GM18867 (cell line): ENCODE measurements around the gene PDZD2.
A peak's percentile ranks its signal among the peaks of the same experiment; 100 is the strongest.
"Not testable (repeated sequence)": the region's sequence is repeated elsewhere in the genome, so short reads cannot be mapped to it uniquely, and the experiment has no call there.

Experiments
- ATAC-seq: cut with Tn5 transposase; IDR thresholded peaks from one replicate; pipeline ENCODE4 v1.9.1; 2021; ENCODE audit warnings: mild to moderate bottlenecking, moderate library complexity; ENCODE audit not compliant: unreplicated experiment

PDZD2 gene

GRCh38 chr5:31993165-31993961 is 354.4 kb downstream of the PDZD2 start:
- ATAC-seq = no peak

GRCh38 chr5:31995006-31995405 is 356.1 kb downstream of the PDZD2 start:
- ATAC-seq = peak; percentile 79

- ATAC-seq = no peak
Measured at GRCh38 chr5:31995714-31996113, 356.8 kb downstream of the PDZD2 start.

GRCh38 chr5:31996909-31997308 is 358.0 kb downstream of the PDZD2 start:
- ATAC-seq = no peak

- no peak for ATAC-seq
Measured at GRCh38 chr5:31999470-31999869, 360.5 kb downstream of the PDZD2 start.

GRCh38 chr5:32000731-32001130 is 361.8 kb downstream of the PDZD2 start:
- ATAC-seq = no peak

GRCh38 chr5:32001284-32001683 is 362.4 kb downstream of the PDZD2 start:
- ATAC-seq = no peak

- no peak for ATAC-seq
Measured at GRCh38 chr5:32001707-32002106, 362.8 kb downstream of the PDZD2 start.

- ATAC-seq = no peak
Measured at GRCh38 chr5:32002755-32003154, 363.8 kb downstream of the PDZD2 start.

GRCh38 chr5:32003981-32004380 is 365.1 kb downstream of the PDZD2 start:
- ATAC-seq = peak; percentile 6

GRCh38 chr5:32004404-32004803 is 365.5 kb downstream of the PDZD2 start:
- peak; percentile 64 for ATAC-seq

GRCh38 chr5:32008746-32009145 is 369.8 kb downstream of the PDZD2 start:
- no peak for ATAC-seq

- no peak for ATAC-seq
Measured at GRCh38 chr5:32013658-32014057, 374.7 kb downstream of the PDZD2 start.

GRCh38 chr5:32014096-32014745 is 375.3 kb downstream of the PDZD2 start:
- ATAC-seq = peak; percentile 63

- ATAC-seq = not testable (repeated sequence)
Measured at GRCh38 chr5:32015262-32015661, 376.3 kb downstream of the PDZD2 start.

- ATAC-seq = no peak
Measured at GRCh38 chr5:32017692-32018367, 378.9 kb downstream of the PDZD2 start.

GRCh38 chr5:32018476-32019436 is 379.8 kb downstream of the PDZD2 start:
- no peak for ATAC-seq

- ATAC-seq = peak; percentile 90
Measured at GRCh38 chr5:32020271-32020670, 381.3 kb downstream of the PDZD2 start.

- no peak for ATAC-seq
Measured at GRCh38 chr5:32020946-32021345, 382.0 kb downstream of the PDZD2 start.

- ATAC-seq = no peak
Measured at GRCh38 chr5:32021771-32022170, 382.8 kb downstream of the PDZD2 start.

GRCh38 chr5:32022638-32023037 is 383.7 kb downstream of the PDZD2 start:
- ATAC-seq = no peak
